Activated CD4-positive, alpha-beta T cell treated with anti-CD3 and anti-CD28 coated beads, Interleukin-2, amount 50 U/mL, for 48 hours (primary cell): ENCODE data around the gene FAM184B.
"Not testable (repeated sequence)": the region's sequence is repeated elsewhere in the genome, so short reads cannot be mapped to it uniquely, and the experiment has no call there.

Experiments used
- DNase-seq, 2 experiments: peaks; one replicate each; pipeline ENCODE4 v3.0.0-alpha.2; 2020

Gene FAM184B

DNA sequence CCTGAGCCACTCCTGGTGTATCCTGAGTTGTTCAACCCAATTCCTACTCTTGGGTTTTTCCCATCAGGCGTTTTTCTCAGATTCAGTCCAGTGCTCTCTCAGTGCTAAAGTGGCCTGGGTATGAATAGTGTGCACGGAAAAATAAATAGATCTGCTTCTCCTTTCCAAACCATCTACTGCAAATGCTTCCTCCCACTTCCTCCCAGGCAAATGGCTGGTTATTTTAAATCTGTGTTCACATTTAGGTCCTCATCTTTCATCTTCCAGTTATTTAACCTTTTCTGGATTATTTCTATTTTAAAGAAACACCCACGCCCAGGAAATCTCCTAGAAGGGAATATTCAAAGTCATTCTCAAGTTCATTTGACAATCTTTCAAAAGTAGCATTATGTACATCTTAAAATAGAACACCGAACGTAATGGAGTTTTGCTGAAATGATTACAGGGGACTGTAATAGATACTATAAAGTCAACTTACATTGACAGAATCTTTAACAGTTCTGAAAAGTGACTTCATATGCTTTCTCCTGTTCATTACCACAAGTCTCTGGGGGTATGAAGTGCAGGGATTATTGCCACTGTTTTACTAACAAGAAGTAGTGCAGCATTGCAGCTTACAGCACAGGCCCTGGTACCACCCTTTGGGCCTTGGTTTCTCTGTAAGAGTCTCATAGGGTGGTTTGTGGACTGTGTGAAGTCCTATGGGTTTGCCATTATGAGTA is 100.7 kb downstream of the FAM184B start:
- DNase-seq, result no peak

DNA sequence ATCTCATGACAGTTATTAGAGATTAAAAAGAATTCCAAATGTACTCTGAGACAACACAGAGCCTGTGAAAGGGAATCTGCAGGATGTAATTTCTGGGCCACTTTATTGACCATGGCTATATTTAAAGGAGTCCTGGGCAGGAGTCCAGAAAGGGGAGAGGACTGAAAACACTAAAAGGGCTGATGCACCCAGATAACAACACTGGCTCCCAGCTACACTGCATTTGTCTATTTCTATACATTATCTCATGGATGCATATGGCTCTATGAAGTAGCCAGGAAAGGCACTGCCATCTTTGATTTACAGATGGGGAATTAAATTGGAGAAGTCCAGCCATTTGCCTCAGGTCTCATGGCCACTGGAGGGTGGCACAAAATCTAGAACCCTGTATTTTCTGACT is 111.0 kb downstream of the FAM184B start:
- DNase-seq, result no peak

DNA sequence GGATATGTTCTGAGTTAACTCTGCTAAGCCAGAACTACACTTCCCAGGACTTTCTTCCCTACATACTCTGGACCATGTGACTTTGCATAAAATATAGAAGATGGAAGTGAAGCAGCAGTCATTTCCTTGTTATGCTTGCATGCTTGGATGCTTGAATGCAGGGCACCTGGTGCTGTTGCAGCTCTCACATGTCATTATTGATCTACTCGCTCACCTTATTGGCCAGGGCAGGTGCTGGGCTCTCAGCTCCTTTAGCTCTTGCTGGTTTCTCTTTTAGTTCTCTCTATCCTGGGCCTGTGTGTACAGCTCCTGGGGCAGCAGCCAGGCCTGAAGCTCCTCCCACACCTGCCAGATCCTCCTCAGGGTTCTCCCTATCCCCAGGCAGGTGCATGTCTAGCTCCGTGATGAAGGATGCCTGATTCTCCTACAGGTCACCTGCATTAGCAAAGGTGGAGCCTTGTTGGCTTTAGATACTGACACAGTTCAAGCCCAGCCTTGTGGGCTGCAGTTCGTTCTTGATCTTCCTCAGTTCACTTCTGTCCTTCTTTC is 113.7 kb downstream of the FAM184B start:
- DNase-seq, result no peak

GRCh38 chr4:17667253-17667652 is 114.2 kb downstream of the FAM184B start:
- no peak for DNase-seq

- no peak for DNase-seq
Measured at GRCh38 chr4:17665852-17666251, 115.6 kb downstream of the FAM184B start.

GRCh38 chr4:17665346-17665745 is 116.1 kb downstream of the FAM184B start:
- DNase-seq, result no peak

GRCh38 chr4:17664755-17665154 is 116.7 kb downstream of the FAM184B start:
- no peak for DNase-seq

GRCh38 chr4:17662694-17663093 is 118.7 kb downstream of the FAM184B start:
- DNase-seq, result no peak

- not testable (repeated sequence) for DNase-seq
Measured at GRCh38 chr4:17659196-17659595, 122.2 kb downstream of the FAM184B start.

DNA sequence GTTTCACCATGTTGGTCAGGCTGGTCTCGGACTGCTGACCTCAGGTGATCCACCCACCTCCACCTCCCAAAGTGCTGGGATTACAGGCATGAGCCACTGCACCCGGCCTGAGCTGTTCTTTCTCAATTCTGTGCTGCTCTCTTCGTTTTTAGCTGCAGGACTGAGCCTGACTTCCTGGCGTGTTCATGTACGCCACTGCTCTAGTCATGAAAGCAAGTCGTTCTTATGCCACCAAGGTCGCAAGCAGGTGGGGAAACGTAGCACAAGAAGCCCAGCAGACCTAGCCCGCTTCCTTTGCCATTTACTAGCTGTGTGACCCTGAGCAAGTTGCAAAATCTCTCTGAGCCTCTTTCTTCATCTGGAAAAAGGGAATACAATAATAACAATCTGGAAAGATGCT is 123.6 kb downstream of the FAM184B start:
- DNase-seq, result no peak

- DNase-seq, result no peak
Measured at GRCh38 chr4:17657090-17657489, 124.3 kb downstream of the FAM184B start.

DNA sequence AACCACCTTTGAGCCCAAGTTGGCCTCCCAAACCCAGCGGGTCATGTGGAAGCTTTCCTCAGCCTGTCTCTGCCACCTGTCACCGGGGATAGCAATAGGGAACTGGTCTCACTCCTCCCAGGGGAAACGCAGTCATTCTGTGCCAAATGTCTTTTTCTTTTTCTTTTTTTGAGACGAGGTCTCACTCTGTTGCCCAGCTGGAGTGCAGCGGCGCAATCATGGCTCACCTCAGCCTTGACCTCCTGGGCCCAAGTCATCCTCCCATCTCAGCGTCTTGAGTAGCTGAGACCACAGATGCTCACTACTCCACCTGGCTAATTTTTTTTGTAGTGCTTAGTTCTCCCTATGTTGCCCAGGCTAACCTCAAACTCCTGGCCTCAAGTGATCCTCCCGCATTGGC is 126.7 kb downstream of the FAM184B start:
- DNase-seq, result no peak

- no peak for DNase-seq
Measured at GRCh38 chr4:17650406-17650805, 131.0 kb downstream of the FAM184B start.

- no peak for DNase-seq
Measured at GRCh38 chr4:17647927-17648326, 133.5 kb downstream of the FAM184B start.

DNA sequence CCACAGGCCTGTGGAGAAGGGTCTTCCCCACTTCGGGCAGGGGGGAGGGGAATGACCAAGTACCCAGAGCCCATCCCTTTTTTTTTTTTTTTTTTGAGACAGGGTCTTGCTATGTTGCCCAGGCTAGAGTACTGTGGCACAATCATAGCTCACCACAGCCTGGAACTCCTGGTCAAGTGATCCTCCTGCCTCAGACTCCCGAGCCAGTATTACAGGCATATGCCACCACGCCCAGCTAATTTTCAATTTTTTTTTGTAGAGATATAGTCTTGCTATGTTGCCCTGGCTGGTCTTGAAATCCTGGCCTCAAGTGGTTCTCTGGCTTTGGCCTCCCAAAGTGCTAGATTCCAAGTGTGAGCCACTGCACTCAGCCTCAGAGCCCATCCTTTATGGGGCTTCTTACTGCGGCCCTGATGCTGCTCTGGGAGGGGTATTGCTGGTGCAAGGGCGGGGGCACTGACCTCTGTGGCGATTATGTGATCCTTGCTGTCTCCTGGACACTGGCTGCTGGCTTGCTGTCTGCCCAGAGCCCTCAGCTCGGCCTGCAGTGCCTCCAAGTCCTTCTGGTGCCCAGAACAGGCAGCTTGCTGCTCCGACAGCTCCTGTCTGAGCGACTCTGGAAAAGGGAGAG is 134.1 kb downstream of the FAM184B start:
- DNase-seq, result no peak

- DNase-seq, result no peak
Measured at GRCh38 chr4:17646693-17647092, 134.7 kb downstream of the FAM184B start.

GRCh38 chr4:17642398-17642783 is 139.0 kb downstream of the FAM184B start:
- DNase-seq, result no peak

DNA sequence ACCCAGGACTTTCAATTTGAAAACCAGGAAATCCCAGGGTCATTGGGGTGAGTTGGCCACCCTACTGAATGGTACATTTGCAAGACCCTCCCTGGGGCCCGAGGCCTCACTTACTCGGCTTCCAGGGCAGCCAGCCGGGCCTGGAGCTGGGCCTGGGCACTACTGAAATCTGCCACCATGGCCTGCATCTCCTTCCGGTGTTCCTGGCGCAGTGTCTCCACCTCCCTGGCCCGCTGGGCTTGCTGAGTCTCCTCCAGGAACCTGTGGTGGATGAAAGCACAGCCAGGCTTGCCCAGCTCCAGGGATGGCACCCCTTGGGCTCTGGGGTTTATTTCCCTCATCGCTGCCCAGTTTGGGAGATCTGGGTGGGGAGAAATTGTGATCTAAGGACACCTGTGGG is 142.3 kb downstream of the FAM184B start:
- no peak for DNase-seq

GRCh38 chr4:17636696-17637622 is 144.5 kb downstream of the FAM184B start:
- peak; percentile 78 to 82 for DNase-seq

DNA sequence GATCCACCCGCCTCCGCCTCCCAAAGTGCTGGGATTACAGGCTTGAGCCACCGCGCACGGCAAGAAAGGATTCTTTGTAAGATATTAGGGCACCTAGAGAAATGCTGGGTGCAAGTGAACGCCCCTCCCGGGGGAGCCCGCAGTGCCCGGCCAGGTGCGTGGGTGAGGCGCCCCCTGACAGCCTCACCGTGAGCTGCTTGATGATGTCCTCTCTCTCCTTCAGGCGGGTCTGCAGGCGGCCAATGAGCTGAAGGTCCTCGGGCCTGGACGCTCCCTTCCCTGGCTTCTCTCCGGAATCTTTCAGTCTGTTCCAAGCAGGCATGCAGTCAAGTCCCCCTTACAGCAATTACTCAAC is 145.1 kb downstream of the FAM184B start:
- no peak for DNase-seq

GRCh38 chr4:17635056-17635455 is 146.4 kb downstream of the FAM184B start:
- no peak for DNase-seq

DNA sequence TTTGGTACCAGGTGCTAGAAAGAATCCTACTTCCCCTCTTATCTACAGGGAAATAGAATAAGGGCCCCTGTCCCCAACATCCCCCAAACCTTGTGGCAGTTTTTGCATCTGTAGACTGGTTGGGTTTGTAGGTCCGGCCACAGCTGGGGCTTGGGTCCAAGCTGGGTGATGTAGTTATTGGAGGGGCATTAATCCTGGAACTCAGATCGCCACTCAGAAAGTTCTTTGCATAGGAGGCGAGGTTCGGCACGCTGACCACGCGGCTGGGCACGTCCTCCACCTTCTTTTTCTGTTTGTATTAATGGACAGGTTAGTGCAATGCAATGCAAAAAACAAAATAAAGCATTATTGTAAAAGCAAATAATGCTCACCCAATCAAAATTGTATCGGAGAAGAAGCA is 147.8 kb downstream of the FAM184B start:
- DNase-seq, result no peak

DNA sequence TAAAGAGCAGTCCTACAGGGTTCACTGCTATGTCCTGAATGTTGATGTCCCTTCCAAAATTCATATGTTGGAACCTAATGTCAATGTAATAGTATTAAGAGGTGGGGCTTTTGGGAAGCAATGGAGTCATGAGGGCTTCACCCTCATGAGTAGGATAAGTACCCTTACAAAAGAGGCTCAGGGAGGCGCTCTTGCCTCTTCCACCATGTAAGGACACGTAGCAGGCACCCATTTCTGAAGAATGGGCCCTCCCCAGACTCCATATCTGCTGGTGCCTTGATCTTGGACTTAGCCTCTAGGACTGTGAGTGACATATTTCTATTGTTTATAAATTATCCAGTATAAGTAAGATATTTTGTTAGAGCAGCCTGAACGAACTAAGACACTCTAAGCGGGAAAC is 151.2 kb downstream of the FAM184B start:
- DNase-seq, result no peak

DNA sequence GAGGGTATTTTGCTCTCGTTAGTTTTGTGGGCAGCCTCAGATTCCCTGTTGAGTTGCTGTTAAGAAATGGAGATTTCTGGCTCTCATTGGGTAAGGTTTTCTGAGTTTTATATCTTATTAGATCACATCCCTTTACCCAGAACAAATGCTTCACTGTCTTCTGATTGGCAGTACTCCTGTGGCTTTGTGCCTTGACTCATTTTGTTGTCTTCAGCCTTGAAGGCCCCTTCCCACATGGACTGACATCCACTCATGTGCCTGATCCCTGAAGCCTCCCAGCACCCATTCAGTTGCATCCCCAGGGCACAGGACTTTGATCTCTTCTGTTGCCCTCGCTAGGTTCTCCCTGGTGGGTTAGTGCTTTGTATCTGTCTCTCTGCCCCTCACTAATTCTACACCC is 156.6 kb downstream of the FAM184B start:
- DNase-seq, result no peak
